ENCODE results near the gene MTRR.
A peak's percentile ranks its signal among the peaks of the same experiment; 100 is the strongest.

The MTRR gene

DNA sequence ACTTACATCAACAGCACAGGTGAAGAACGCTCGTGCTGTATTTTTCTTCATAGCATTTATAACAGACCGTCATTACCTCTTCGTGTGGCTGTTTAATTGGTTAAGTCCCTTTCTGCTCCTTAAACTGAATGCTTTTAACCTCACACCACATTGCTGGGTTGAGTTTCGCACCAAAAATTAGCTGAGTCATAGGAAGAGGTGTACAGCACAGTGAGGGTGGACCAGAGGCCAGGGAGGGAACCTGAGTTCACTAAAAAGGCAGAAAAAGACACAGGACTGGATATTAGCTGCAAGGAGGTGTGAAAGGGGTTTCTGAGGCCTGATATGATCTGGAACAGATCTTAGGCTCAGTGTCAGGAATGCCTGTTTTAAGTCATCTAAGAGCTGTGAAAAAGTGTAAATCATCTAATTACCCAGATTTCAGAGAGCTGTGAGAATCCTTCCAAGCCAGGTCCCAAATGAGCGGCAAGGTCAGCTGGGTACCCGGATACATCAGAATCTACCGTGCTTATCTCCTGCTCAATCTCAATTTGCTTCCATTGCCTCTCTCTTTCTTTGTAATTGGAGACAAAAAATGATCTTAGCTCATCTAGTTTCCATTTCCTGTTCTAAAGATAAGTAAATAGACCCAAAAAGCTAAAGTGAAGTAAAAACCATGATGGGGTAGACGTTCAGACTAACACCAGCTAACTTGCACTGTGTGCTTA lies 10.9 kb upstream of the MTRR start:
- DNase-seq: no peak

DNA sequence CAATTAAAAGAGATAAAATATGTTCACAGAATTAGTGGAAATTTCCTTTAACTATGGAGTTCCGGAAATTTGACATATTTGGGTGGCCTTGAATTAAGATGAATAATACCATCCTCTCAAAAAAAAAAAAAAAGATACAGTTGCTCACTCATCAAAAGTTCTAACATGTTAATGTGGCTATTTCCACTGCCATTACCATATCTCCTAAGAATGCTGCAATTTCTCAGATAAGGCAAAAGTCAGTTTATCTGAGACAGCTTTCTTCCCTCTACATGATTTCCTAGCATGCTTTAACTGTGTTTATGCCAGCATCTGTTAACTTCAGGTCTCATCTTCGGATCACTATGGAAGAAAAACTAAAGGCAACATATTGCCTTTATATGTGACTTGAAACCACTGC lies 2.8 kb upstream of the MTRR start:
- DNase-seq: no peak

DNA sequence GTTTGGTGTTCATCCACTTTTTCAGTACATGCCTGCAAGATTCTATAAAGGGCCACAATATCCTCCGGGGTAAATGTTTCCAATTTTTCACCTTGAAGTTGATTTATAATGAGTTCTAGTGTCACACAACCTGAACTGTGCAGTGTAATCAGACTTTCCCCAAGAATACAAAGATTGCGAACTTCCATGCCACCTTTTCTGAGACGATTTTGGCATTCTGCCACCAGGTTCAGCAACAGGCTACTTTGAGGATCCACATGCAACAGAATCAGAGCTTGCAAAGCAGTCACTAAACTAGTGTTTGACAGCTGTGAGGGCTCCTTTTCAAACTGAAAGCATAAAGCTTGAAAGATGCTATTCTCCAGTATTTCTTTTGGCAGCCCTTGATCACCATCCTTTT lies 1.7 kb upstream of the MTRR start:
- DNase-seq: no peak

DNA sequence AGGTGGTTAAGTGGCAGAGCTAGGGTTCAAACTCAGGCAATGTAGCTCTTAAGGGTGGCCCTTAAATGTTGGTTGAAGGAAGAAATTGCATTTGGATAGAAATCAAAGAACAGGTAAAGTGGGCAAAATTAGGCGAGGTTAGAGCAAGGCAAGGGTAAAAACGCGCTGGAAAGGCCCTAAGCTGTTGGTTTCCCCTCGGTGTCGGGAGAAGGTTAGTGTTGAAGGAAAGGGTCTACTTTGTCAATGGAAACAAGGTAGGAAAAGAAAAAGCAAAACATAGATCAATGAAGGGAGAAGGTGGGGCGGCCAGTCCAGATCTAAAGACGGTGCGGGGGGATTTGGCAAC lies 548 bp upstream of the MTRR start:
- no peak for DNase-seq

DNA sequence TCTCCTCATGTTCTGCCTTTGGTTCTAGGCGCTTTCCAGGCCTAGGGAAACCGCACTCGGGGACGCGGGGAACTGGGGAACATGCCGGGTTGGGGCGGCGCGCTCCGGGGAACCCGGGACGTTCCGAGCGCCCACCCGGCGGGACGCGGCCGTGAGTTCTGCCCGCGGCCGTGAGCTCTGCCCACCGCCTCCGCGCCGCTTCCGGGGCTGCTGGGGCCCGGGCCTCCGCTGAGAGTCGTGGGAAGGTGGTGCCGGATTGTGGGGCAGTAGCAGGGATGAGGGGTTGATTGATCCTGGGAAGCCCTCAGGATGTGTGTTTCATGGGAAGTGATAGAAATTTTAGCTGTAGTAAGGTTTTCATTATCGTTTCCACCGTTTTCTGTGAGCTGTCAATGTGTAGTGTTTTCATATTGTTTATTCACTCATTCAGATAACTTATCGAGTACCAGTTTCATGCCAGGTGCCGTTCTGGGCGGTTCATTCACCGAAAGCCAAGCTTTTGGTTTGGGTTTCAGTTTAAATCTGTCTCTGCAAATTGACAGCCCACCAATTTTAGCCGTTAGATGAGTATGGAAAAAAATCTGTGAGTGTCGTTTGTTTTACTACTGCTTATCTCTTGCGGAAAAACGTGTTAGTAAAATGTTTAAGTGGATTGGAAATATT lies 657 bp downstream of the MTRR start:
- no peak for DNase-seq

DNA sequence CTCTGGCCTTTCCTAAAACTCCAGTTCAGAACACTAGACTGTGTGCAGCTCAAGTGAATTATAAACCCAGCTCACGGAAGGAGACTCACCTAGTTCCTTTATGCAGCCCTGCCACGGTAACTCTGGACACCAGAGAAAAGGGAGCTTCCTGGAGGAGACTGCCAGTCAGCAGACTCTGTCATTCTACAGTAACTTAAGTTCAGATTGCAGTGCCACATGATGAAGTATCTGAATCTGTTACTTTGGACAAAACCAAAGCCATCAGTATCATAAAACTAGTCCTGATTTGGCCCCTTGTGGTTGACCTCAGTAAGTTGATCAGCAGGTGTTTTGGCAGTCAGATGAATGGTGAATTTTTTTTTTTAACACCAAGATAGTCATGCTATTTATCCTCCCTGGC lies 2.7 kb downstream of the MTRR start:
- no peak for DNase-seq

DNA sequence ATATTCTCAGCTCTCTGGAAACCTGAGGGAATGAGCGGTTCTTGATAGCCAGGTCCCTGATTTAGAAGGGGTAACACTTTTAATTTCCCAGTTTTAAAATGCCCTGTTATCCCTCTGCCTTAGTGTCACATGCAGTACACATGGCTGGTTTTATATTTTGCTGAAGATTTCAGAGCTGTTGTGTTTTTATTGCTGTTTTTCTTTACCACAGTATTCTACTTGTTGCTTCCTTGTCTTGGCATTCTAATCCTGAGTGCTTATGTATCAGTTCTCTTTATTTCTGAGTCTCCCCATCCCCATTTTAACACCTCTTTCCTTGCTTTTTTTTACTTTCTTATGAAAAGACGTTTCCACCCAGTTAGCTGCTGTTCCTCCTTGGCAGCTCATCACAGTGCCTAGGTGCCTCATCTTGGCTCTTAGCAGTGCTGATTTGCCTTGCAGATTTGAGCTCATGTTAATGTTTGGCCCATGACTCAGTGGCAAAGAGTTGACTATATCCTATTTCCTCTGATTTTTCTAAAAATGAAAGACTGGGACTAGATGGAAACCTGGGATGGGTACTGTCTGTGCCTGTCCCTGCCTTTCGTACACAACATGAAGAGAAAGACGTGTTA lies 3.7 kb downstream of the MTRR start:
- DNase-seq: no peak

DNA sequence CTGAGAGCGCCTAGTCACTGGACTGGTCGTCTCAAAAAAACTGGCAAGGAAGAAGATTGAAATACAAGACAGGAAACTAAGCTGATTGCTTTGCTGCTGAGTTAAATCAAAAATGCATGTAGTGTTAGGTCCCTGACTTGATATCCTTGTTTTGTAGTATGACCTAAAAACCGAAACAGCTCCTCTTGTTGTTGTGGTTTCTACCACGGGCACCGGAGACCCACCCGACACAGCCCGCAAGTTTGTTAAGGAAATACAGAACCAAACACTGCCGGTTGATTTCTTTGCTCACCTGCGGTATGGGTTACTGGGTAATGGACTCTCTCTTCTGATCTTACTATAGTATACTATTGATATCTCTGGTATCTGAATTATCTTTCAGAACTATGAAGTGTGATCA lies 4.3 kb downstream of the MTRR start:
- no peak for DNase-seq

DNA sequence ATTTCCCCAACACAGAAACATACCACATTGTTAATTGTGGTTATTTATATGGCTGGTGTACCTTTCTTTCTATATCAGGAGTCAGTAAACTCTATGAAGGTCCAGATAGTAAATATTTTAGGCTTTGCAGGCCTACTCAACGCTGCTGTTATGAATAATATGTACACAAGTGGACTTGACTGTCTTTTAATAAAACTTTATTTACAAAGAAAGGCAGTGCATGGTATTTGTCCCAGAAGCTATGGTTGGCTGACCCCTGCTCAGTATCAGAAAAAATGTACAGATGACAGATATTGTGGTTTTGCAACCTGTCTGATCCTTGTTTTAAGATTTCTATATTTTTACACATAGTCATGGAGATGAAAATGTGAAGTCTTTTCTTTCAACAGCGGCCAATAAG lies 5.7 kb downstream of the MTRR start:
- no peak for DNase-seq

DNA sequence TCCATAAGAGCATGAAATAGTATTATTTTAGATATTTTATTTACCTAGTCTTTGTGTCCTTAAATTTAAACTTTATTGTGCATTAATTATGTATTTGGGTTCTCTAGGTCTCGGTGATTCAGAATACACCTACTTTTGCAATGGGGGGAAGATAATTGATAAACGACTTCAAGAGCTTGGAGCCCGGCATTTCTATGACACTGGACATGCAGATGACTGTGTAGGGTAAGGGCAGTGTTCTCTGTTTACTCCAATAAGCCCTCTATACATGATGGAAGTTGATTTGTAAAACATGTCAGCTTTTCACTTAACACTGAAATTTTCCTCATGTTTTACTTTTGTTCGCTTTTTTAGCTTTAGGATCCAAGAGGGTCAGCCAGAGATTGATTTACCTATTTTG lies 6.2 kb downstream of the MTRR start:
- no peak for DNase-seq

DNA sequence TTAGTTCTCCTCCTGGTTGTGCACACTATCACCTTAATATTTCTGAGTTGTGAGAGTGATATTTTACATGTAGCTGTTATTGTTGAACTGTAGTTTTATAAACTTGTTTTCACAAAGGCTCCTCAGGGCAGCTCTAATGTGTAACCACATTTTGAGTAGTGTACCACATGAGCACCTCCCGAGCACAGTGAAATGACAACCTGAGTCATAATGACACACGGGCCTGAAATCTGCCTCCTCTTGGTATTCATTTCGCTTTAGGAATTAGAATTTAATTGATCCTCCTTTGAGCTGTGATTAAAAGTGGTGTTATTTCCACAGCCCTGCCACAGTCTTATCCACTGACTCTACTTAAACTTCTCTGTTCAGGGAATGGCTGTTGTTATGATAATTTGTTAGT lies 7.9 kb downstream of the MTRR start:
- no peak for DNase-seq

DNA sequence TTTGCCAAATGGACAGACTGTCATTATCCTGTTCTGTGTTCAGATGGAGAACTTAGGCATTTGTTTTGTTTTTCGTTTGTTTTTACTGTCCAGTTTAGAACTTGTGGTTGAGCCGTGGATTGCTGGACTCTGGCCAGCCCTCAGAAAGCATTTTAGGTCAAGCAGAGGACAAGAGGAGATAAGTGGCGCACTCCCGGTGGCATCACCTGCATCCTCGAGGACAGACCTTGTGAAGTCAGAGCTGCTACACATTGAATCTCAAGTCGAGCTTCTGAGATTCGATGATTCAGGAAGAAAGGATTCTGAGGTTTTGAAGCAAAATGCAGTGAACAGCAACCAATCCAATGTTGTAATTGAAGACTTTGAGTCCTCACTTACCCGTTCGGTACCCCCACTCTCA lies 8.9 kb downstream of the MTRR start:
- no peak for DNase-seq

DNA sequence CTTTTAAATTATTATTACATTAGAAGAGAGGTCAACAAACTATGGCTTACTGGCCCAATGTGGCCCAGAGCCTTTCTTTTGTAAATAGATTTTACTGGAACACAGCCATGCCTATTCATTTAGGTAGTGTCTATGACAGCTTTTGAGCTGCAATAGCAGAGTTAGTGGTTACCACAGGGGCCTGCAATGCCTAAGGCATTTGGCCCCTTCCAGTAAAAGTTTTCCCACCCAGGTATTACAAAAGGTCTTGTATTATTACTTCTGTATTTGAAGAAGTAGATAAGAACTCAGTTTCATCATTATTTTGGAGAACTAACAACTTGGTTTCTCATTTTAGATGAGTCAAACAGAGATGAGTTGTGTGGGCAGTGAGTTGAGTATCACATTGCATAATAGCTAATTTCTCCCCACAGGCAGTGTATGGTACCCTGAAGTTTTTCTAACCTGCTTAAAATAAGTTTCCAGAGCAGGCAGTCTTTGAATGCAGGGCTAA lies 9.5 kb downstream of the MTRR start:
- DNase-seq: no peak

DNA sequence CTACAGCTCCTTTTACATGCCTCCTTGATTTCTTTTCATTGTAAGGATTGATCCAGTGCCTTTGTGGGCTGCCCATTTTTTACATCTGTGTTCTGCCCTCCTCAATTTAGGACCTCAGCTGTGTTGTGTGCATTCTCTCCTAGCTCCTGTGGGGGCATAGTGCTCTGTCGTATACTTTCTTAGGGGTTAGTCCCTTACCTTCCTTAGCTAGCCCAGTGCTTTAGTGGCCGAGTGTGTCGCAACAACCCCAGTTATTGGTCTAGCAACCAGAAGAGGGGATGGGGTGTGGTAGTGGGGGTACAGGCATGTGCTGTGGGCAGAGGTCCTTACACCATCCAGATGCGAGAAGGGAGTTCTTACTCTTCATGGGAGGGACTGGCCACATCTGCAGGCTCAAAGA lies 12.1 kb downstream of the MTRR start:
- DNase-seq: no peak

DNA sequence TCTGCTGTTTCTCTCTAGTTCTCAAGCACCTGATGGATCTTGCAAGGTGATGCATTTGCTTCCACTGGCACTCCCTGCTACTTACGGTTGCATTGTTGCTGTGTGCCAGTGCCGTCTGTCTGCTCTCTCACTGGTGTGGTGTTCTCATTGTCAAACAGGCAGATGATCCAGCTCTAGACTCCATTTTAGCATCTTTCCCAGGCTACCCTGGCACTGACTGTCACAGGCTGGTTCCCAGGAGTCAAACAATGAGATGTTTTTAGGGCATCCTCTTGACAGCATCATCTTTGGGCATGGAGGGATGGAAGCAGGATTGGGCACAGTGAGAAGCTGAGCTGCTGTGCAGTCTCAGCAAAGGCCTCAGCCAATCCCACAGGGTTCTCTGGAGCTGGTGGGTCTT lies 12.9 kb downstream of the MTRR start:
- DNase-seq: no peak

DNA sequence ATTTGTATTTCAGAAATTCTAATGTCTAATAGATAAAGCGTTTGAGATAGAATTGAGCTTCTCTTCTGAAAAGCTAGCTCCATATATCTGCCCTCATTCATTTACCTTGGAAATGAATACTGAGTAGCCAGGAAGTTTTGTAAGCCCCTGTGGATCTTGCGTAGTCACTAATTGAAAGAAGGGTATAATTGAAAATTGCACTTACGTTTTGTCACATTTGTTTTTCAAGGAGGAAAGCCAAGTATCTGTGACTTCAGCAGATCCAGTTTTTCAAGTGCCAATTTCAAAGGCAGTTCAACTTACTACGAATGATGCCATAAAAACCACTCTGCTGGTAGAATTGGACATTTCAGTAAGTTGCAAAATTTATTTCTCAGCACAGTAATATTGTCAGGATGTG lies 14.0 kb downstream of the MTRR start:
- DNase-seq: no peak

DNA sequence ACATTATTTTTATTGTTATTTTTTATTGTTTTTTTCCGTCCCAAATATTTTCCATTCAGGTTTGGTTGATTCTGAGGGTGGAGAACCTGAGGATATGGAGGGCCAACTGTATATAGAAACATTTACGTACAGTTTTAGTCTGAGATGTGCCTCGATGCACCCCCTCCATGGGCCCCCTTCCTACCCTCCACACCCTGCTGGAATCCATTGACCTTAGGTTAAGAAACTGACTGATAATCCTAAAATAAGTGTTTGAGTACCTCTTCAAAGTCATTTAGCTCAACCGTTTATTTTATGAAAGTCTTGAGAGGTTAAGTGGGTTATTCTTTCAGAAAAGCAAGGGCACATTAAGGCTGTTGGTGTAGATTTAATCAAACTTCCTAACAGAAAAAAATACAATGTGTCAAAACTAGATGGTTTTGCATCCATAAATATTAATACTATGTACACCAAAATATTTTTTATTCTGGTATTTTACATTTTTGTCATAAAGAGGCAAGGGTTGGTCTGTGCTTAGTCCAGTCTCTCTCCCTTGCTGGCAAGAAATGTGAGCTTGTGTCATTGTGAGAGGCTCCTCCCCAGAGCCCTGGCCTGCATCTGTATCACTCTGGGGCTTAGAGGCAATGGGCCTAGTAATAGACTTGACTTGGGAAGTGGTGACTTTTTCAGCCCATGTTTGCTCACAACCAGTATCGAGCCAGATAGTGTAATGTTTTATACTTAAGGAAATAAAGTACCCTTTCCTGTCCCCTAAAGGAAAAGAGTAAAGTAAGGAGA lies 15.7 kb downstream of the MTRR start:
- DNase-seq: no peak

DNA sequence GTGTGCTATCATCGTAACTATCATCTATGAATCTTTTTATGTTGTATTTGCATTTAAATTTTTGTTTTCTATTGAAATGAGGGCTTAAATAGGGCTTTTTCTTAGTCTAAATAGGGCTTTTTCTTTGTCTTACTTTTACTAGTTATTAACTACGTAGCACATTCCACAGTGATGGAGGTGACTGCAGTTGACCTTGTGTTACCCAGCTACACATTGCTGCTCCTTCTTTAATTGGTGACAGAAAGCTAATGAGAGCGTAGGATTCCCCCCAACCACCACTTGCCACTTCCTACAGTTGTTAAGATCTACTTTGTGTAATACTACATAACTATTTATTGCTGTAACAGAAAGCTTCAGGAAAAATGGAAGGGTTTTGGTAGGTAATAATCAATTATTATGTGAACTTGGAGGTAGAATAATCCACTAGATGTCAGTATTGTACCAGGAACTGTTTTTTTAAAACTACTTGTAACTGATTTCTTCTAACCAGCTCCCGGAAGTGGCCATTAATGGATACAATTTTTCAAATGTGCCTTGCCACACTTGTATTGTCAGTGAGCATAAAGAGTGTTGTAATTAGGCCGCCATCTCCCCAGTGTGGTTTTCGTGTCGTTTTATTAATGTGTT lies 18.0 kb downstream of the MTRR start:
- DNase-seq: peak; percentile 8

DNA sequence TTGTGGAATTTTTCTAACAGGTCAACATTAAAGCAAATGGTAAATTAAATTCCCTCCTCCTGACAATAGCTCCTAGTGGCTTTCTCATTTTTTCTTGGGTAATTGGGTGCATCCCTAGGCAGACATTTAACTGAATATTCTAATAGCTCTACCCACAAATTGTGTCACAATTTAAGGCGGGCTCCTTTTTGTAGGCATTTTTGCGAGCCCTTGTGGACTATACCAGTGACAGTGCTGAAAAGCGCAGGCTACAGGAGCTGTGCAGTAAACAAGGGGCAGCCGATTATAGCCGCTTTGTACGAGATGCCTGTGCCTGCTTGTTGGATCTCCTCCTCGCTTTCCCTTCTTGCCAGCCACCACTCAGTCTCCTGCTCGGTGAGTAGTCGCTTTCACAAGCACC lies 20.0 kb downstream of the MTRR start:
- no peak for DNase-seq

DNA sequence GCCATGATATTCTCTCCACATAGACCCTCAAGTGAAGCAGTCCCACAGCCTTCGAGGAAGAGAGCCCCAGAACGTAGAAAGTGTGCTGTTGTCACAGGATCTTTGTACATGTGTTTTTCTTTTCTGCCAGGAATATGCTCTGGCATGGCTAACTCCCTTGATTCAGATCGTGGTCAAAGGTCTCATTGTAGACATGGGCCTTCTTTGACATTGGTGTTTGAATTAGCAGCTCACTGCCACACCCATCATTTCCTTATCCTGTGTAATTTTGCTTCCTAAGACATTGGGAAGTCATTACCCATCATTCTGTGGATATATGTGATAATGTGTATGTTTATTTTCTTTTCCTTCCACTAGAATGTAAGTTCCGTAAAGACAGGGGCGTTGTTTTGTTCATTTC lies 25.5 kb downstream of the MTRR start:
- DNase-seq: no peak

DNA sequence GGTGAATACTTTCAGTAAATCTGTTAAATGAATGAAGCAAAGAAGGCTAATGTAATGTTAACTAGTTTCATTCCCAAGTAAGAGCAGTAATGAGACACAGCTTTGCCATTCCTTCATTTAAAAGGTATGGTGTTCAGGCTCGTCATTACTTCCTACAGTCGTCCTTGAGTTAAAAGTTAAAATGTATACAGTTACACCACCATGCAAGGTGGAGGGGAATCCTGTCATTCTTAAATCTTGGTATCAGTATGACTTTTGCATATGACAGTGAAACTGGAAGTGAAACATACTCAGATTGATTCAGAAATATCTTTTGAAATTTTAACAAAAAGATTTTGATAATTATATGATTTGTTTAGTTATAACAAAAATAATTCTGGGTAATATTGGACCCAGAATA lies 25.9 kb downstream of the MTRR start:
- no peak for DNase-seq

DNA sequence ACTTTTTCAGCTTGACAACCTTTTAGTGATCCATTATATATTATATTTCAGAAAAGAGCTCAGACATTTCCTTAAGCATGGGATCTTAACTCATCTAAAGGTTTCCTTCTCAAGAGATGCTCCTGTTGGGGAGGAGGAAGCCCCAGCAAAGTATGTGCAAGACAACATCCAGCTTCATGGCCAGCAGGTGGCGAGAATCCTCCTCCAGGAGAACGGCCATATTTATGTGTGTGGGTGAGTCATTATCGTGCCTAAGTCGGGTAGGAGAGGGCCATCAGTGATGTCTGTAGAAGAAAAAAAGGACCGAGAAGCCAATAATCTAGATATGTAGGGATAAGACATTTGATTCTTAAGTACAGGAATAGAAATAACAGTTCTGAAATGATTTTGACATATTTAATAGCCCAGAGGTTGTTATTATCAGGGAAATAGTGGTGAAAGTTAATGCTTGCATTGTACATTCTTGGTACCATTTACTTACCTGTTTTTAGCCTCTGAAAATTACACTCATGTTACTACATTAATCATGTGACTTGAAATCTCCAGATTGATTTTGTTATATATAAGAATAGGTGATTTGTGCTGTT lies 28.2 kb downstream of the MTRR start:
- no peak for DNase-seq

DNA sequence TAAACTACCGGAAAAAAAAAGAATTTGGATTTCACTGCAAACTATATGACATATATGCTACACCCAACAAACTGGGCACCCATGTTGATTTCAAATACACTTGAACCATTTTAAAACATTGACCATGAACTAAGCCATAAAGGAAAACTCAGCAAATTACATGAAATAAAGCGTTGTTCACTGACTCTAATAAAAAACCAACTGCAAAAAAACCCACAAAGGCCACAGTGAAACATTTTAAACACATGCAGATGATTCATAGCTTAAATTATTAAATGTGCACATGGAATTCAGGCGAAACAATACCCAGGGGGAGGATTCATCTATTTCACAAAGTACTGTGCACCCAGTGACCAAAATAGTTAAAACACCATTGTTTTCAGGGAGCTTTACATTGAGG lies 33.3 kb downstream of the MTRR start:
- DNase-seq: no peak
